H1 (cell line): ENCODE measurements around the gene CYP2F1. TPM values are rescaled to one million over a fixed set of nuclear protein-coding genes. Genes with fewer than 3 reads are reported as not detected.

ENCODE experiments used
- ATF2 ChIP-seq: IDR thresholded peaks from 2 replicates; pipeline ENCODE4 v1.6.1; 2012; ENCODE audit warnings: low read length, inconsistent platforms
- CREB1 ChIP-seq: IDR thresholded peaks from 2 replicates; pipeline ENCODE4 v1.6.1; 2012; ENCODE audit warnings: inconsistent platforms
- CTCF ChIP-seq, 3 experiments: IDR thresholded peaks; 1 replicate in 2 of 3; 2 replicates in 1 of 3; pipeline versions ENCODE4 v1.5.1 to v1.6.1; 2011; ENCODE audit warnings: low read length in 3 of 3, mild to moderate bottlenecking in 3 of 3, inconsistent platforms in 2 of 3, low read depth in 1 of 3, moderate library complexity in 1 of 3; ENCODE audit not compliant: insufficient read depth in 1 of 3; ENCODE audit errors: control extremely low read depth in 1 of 3
- PHF8 ChIP-seq: fragments of 200-600 bp; sonication (generic); conservative IDR thresholded peaks from 2 replicates; pipeline ENCODE4 v1.7.1; 2012; ENCODE audit warnings: low read depth, mild to moderate bottlenecking, inconsistent platforms, low read length, moderate library complexity
- SP1 ChIP-seq: IDR thresholded peaks from 2 replicates; pipeline ENCODE4 v1.6.1; 2011; ENCODE audit warnings: low read depth, low read length
- SP2 ChIP-seq: IDR thresholded peaks from 2 replicates; pipeline ENCODE4 v1.6.1; 2012; ENCODE audit warnings: mild to moderate bottlenecking, low read length, inconsistent platforms
- polyA plus RNA-seq, 7 experiments: library from polyadenylated mRNA; depleted of rRNA in 3 of 7; stranded (reverse) in 5 of 7; unstranded in 2 of 7; fragments of >200 nt in 5 of 7; fragments of 200-250 nt in 2 of 7; gene quantifications; 1 replicate in 5 of 7; 2 replicates in 1 of 7; 4 replicates in 1 of 7; pipeline versions ENCODE4 v1.2.1 to v1.2.3, GENCODE V29; 2011 to 2013; ENCODE audit warnings: missing spikeins in 2 of 7, mixed read lengths in 2 of 7
- total RNA-seq: library from RNA; stranded (reverse); fragmentation: NEBNext Ultra II Directional; extraction: Animal tissue kit (Norgen Biotek cat#: 25700); gene quantifications from 2 replicates; pipeline ENCODE4 v1.2.1, GENCODE V29; 2021

Gene CYP2F1
- total and polyA plus RNA-seq, 2 of the 8 experiments (the other 6 are each of a cell fraction or from before 2014, with no cell fraction given) = 0.17 TPM; not detected in 1

GRCh38 chr19:41112728-41113290, 1.4 kb upstream of the CYP2F1 start (continued):
- TF ChIP-seq CTCF (IDR thresholded peaks at IDR 0.05; ENCODE audit: control extremely low read depth in 1 of 3, insufficient read depth in 1 of 3, low read depth in 1 of 3, low read length in 3 of 3) (no peak), SP2 (no peak), CREB1 (no peak), ATF2 (no peak), PHF8 (no peak), SP1 (no peak)
